B cell (primary cell): ENCODE measurements around the gene HTR4. TPM values are rescaled to one million over a fixed set of nuclear protein-coding genes. Genes with fewer than 3 reads are reported as not detected.

Experiments
- ATAC-seq: fragments of 200-7000 bp; cut with Tn5 transposase; one replicate; pipeline ENCODE4 v1.10.0; 2021; ENCODE audit warnings: low read depth, mild to moderate bottlenecking, moderate number of reproducible peaks, moderate library complexity
- CTCF ChIA-PET: fragments of 350-600 bp; sonication (Branson Sonifier 250); formaldehyde crosslinking; loops from one replicate; lab custom pipeline; 2021; ENCODE audit warnings: antibody characterized with exemption, inconsistent platforms; lab: Charles Lee
- POLR2A ChIA-PET: fragments of 350-600 bp; sonication (Branson Sonifier 250); formaldehyde crosslinking; loops from one replicate; lab custom pipeline; 2021; ENCODE audit warnings: antibody characterized with exemption; lab: Charles Lee
- DNase-seq: peaks from one replicate; pipeline ENCODE4 v3.0.0; 2013
- H2AFZ ChIP-seq: 2 replicates; pipeline ENCODE4 v1.6.1; 2012; ENCODE audit warnings: mild to moderate bottlenecking, low read depth, low read length; ENCODE audit not compliant: insufficient read depth, poor library complexity, severe bottlenecking
- H3K27ac ChIP-seq, 2 donors: 1 replicate in 1 of 2; 2 replicates in 1 of 2; pipeline ENCODE4 v1.5.1; 2012 to 2013; ENCODE audit warnings: low read length in 2 of 2, mild to moderate bottlenecking in 2 of 2, moderate library complexity in 1 of 2
- H3K27me3 ChIP-seq, 4 experiments: fragments of 200-600 bp in 1 of 4; sonication (generic) in 1 of 4; replicated peaks in 1 of 4; 1 replicate in 2 of 4; 2 replicates in 2 of 4; pipeline versions ENCODE4 v1.6.1 to v1.7.0; 2013 to 2016; ENCODE audit warnings: low read length in 3 of 4, mild to moderate bottlenecking in 2 of 4, mixed read lengths in 1 of 4, moderate library complexity in 1 of 4; ENCODE audit not compliant: insufficient read depth in 4 of 4, control insufficient read depth in 3 of 4; ENCODE audit errors: control extremely low read depth in 1 of 4
- H3K36me3 ChIP-seq, 2 experiments: replicated peaks in 1 of 2; 1 replicate in 1 of 2; 2 replicates in 1 of 2; pipeline versions ENCODE4 v1.6.1 to v1.7.1; 2013; ENCODE audit warnings: low read length in 1 of 2; ENCODE audit not compliant: insufficient read depth in 2 of 2, control insufficient read depth in 1 of 2; ENCODE audit errors: control extremely low read depth in 1 of 2, extremely low read depth in 1 of 2
- H3K4me1 ChIP-seq, 2 donors: fragments of 200-600 bp in 1 of 2; sonication (generic) in 1 of 2; 1 replicate in 1 of 2; 2 replicates in 1 of 2; pipeline versions ENCODE4 v1.5.1 to v1.6.1; 2013 to 2017; ENCODE audit warnings: low read length in 2 of 2; ENCODE audit not compliant: control insufficient read depth in 2 of 2, insufficient read depth in 2 of 2
- H3K4me2 ChIP-seq: replicated peaks from 2 replicates; pipeline ENCODE3; 2012; ENCODE audit warnings: mild to moderate bottlenecking, low read depth, low read length; ENCODE audit not compliant: poor library complexity, severe bottlenecking
- H3K4me3 ChIP-seq, 5 experiments: fragments of 200-600 bp in 1 of 5; sonication (generic) in 1 of 5; 1 replicate in 3 of 5; 2 replicates in 2 of 5; pipeline versions ENCODE4 v1.5.1 to v1.7.0; 2011 to 2016; ENCODE audit warnings: low read length in 4 of 5, mild to moderate bottlenecking in 4 of 5, low read depth in 2 of 5, control low read depth in 1 of 5, moderate library complexity in 1 of 5; ENCODE audit not compliant: insufficient read depth in 1 of 5; ENCODE audit errors: control extremely low read depth in 1 of 5, extremely low read depth in 1 of 5
- H3K79me2 ChIP-seq: fragments of 200-600 bp; sonication (generic); one replicate; pipeline ENCODE4 v1.6.0; 2016; ENCODE audit warnings: low read length; ENCODE audit not compliant: control insufficient read depth, insufficient read depth
- H3K9ac ChIP-seq: fragments of 200-600 bp; sonication (generic); 2 replicates; pipeline ENCODE4 v1.6.1; 2017; ENCODE audit warnings: mild to moderate bottlenecking, low read length, moderate library complexity
- H3K9me3 ChIP-seq, 3 donors: one replicate each; pipeline versions ENCODE4 v1.6.1 to v1.7.1; 2013; ENCODE audit warnings: low read length in 2 of 3; ENCODE audit not compliant: control insufficient read depth in 2 of 3, insufficient read depth in 1 of 3; ENCODE audit errors: control extremely low read depth in 1 of 3
- H4K20me1 ChIP-seq: 2 replicates; pipeline ENCODE4 v1.6.0; 2012; ENCODE audit warnings: mild to moderate bottlenecking, low read length; ENCODE audit not compliant: insufficient read depth, control insufficient read depth, poor library complexity, severe bottlenecking
- H3K27ac Mint-ChIP-seq: one replicate; pipeline ENCODE4 v1.8.0; 2021; ENCODE audit warnings: mixed read lengths
- H3K27me3 Mint-ChIP-seq: one replicate; pipeline ENCODE4 v1.8.0; 2021; ENCODE audit warnings: mixed read lengths
- H3K4me1 Mint-ChIP-seq: one replicate; pipeline ENCODE4 v1.8.0; 2021; ENCODE audit warnings: mixed read lengths
- H3K4me3 Mint-ChIP-seq: one replicate; pipeline ENCODE4 v1.8.0; 2021; ENCODE audit warnings: mixed read lengths
- H3K9me3 Mint-ChIP-seq: one replicate; pipeline ENCODE4 v1.8.0; 2022; ENCODE audit warnings: mixed read lengths; ENCODE audit not compliant: insufficient read depth
- EZH2 ChIP-seq: IDR thresholded peaks from 2 replicates; pipeline ENCODE4 v1.6.1; 2012; ENCODE audit warnings: borderline replicate concordance, low read depth, mild to moderate bottlenecking, moderate library complexity, low read length; ENCODE audit not compliant: insufficient read depth, poor library complexity, severe bottlenecking
- WGBS: methylation state at CpG from one replicate; pipeline ENCODE4 v1.1.5; 2013; ENCODE audit warnings: missing lambda C conversion rate; ENCODE audit not compliant: insufficient coverage; 5-methylcytosine and 5-hydroxymethylcytosine counted together
- intact Hi-C: fragments of 100-400 bp; cut with micrococcal nuclease; formaldehyde crosslinking; loops from one replicate; pipeline ENCODE4 v1.10.0; 2022
- polyA plus RNA-seq: library from polyadenylated mRNA; depleted of rRNA; stranded (reverse); fragments of >200 nt; gene quantifications from 2 replicates; pipeline ENCODE4 v1.2.3, GENCODE V29; 2012
- total RNA-seq, 2 donors: library from RNA; stranded (reverse); fragments of 120-200 nt in 1 of 2; gene quantifications; 1 replicate in 1 of 2; 2 replicates in 1 of 2; pipeline versions ENCODE4 v1.2.3 to v1.2.4, GENCODE V29; 2013 to 2022
- TF ChIP-seq, protein P1 (sequence below): fragments of 200-600 bp; IDR thresholded peaks from one replicate; pipeline ENCODE4 v1.8.0; 2022; ENCODE audit warnings: antibody characterized with exemption, mild to moderate bottlenecking

Gene HTR4
- total and polyA plus RNA-seq, 2 donors (not counting 1 experiment from before 2014, with no cell fraction given), result not detected

DNA sequence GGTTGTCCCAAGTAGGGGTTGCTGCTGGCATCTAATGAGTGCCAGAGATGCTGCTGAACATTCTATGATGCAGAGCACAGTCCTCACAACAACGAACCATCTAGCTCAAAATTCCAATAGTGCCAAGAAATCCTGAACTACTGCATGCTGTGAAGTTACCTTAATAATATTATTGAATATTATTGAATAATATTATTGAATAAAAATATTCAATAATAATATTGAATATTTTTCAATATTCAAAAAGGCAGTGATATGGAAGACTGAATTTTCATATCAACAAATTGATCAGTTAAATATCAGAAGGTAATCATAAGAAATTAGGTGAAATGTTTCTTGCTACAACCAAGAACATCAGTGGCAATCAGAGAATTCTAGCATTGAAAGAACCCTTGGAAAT lies 2.8 kb downstream of the HTR4 start:
- ATAC-seq, result no peak
- TF ChIP-seq, protein P1, sequence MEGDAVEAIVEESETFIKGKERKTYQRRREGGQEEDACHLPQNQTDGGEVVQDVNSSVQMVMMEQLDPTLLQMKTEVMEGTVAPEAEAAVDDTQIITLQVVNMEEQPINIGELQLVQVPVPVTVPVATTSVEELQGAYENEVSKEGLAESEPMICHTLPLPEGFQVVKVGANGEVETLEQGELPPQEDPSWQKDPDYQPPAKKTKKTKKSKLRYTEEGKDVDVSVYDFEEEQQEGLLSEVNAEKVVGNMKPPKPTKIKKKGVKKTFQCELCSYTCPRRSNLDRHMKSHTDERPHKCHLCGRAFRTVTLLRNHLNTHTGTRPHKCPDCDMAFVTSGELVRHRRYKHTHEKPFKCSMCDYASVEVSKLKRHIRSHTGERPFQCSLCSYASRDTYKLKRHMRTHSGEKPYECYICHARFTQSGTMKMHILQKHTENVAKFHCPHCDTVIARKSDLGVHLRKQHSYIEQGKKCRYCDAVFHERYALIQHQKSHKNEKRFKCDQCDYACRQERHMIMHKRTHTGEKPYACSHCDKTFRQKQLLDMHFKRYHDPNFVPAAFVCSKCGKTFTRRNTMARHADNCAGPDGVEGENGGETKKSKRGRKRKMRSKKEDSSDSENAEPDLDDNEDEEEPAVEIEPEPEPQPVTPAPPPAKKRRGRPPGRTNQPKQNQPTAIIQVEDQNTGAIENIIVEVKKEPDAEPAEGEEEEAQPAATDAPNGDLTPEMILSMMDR, result no peak
- TF ChIP-seq EZH2, result no peak
- intact Hi-C loops, result no loop called here
- Histone ChIP-seq H3K27ac (no peak overlapping the region), H3K4me1 (no peaks in the 10 kb centered on the region), H4K20me1 (no peaks in the 10 kb centered on the region), H3K27me3 (peaks cover 0 to 24% (median 1%) of the 10 kb centered on the region in 4 experiments), H3K9me3 (no peaks in the 10 kb centered on the region), H3K36me3 (no peaks in the 10 kb centered on the region), H3K4me3 (no peak overlapping the region), H3K4me2 (no peak overlapping the region), H3K9ac (no peak overlapping the region), H2AFZ (no peak overlapping the region), H3K79me2 (no peaks in the 10 kb centered on the region)
- ChIA-PET POLR2A (no interaction called here), CTCF (no interaction called here)
- H3K27ac Mint-ChIP-seq, result no peak overlapping the region
- H3K4me1 Mint-ChIP-seq, result no peaks in the 10 kb centered on the region
- DNase-seq, result no peak
- H3K4me3 Mint-ChIP-seq, result no peak overlapping the region
- WGBS, result no CpG with 5 or more reads among the region's 1 CpG
- peaks cover 47% of the 10 kb centered on the region for H3K27me3 Mint-ChIP-seq
- H3K9me3 Mint-ChIP-seq, result no peaks in the 10 kb centered on the region

DNA sequence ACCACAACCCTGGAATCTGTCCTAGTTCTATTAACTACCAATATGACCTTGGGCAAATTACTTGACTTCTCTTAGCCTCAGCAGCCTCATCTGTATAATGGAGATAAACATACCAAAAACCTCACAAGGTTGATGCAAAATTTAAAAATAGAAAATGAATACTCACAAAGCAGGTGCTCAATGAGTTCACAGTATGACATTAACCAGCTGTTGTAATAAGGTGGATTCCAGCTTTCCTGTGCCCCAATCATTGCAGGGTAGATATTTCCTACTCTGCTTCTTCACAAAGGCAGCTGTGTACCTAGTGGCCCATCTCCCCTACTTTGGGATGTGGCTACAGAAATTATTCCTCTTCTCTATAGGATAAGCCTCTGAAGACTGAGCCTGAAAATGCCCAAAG lies 8.8 kb downstream of the HTR4 start:
- Histone ChIP-seq H3K4me3 (no peak overlapping the region), H3K27me3 (peaks cover 0 to 3% (median 0%) of the 10 kb centered on the region in 4 experiments), H3K4me1 (no peaks in the 10 kb centered on the region), H3K4me2 (no peak overlapping the region), H2AFZ (no peak overlapping the region), H3K79me2 (no peaks in the 10 kb centered on the region), H3K9ac (no peak overlapping the region), H3K27ac (no peak overlapping the region), H4K20me1 (no peaks in the 10 kb centered on the region), H3K36me3 (no peaks in the 10 kb centered on the region), H3K9me3 (no peaks in the 10 kb centered on the region)
- CTCF ChIA-PET, result no interaction called here
- no peak for ATAC-seq
- no peaks in the 10 kb centered on the region for H3K4me1 Mint-ChIP-seq
- no peaks in the 10 kb centered on the region for H3K9me3 Mint-ChIP-seq
- no peak for DNase-seq
- TF ChIP-seq EZH2, result no peak
- TF ChIP-seq, protein P1, result no peak
- H3K27ac Mint-ChIP-seq, result no peak overlapping the region
- POLR2A ChIA-PET, result no interaction called here
- no peak overlapping the region for H3K4me3 Mint-ChIP-seq
- H3K27me3 Mint-ChIP-seq, result peaks cover 11% of the 10 kb centered on the region
- intact Hi-C loops, result no loop called here
